SHP77 (cell line): Measurements from ENCODE around the gene INHBB.
A peak's percentile ranks its signal among the peaks of the same experiment; 100 is the strongest.
"Not testable (repeated sequence)": the region's sequence is repeated elsewhere in the genome, so short reads cannot be mapped to it uniquely, and the experiment has no call there.

ENCODE experiments used
- DNase-seq, 2 experiments: peaks; one replicate each; lab custom pipeline; 2025; lab: John Stamatoyannopoulos, UW

The INHBB gene

DNA sequence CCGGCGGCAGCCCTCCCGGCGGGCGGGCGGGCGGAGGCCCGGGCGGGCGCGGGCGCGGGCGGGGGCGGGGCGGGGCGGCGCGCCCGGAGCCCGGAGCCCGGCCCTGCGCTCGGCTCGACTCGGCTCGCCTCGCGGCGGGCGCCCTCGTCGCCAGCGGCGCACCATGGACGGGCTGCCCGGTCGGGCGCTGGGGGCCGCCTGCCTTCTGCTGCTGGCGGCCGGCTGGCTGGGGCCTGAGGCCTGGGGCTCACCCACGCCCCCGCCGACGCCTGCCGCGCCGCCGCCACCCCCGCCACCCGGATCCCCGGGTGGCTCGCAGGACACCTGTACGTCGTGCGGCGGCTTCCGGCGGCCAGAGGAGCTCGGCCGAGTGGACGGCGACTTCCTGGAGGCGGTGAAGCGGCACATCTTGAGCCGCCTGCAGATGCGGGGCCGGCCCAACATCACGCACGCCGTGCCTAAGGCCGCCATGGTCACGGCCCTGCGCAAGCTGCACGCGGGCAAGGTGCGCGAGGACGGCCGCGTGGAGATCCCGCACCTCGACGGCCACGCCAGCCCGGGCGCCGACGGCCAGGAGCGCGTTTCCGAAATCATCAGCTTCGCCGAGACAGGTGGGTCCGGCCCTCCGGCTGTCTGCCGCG, at the start of gene INHBB:
Gene INHBB (plus strand): TSS at position 111 of the 641 bp plus-strand sequence. CDS start 53 bp downstream, at position 164.
- no peak for DNase-seq

DNA sequence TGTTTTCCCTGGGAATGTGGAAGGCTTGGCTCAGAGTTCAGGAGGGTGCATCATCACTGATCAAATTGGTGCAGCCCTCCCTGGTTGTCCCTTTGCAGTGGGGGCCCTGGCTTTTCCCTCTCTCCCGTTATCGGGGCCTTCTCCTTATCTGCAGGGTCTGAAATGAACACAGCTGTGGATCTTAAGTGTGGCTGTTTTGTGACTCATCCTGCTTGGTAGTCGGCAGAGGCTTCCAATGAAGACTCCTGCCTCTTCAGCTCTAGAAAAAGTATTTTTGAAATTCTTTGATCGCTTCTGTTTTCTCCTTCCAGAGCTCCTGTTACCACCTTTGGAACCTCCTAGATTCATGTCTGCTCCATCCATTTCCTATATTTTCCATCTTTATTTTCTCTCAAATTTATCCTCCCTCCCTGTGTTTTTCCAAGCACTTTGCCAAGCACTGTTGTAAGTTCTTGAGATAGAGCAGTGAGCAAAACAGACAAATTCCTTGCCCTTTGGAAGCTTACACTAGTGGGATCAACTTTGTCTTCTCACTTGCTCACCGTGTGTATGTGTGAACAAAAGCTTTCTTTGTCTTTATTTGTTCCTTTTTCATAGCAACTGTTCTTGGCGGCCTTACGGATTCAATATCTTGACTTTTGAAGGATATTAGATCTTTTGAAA, 47.6 kb upstream of the INHBB start:
- DNase-seq = no peak

- DNase-seq = no peak
These were observed 46.9 kb upstream of the INHBB start for GRCh38 chr2:120299004-120299403.

DNA sequence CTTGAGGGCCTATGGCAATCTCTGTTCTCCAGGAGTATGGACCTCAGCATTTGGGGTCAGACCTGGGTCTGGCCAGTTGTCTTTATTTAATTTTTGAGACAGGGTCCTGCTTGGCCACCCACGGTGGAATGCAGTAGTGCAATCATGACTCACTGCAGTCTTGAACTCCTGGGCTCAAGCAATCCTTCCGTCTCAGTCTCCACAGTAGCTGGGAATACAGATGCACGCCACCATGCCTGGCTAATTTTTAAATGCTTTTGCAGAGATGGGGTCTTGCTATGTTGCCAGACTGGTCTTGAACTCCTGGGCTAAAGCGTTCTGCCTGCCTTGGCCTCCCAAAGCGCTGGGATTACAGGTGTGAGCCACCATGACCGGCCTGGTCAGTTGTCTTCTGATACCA, 46.4 kb upstream of the INHBB start:
- no peak for DNase-seq

DNA sequence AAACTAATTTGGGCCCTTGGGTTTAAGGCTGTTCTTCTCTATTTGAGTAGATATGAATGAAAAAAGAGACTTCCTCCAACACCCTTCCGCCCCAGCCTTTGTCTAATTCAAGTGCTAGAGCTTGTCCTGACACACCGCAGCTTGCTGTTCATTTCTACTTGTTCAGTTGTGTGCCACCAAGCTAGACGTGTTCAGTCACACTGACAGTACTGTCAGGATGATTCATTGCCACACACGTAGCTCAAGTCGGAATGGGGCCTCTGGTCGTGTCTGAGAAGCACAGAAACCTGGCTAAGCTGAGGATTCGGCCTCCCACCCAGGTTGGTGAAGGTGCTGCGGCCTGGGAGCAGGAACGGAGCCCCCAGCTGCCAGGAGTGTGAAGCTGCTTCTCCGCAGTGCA, 45.6 kb upstream of the INHBB start:
- DNase-seq = no peak

- no peak for DNase-seq
These were observed 44.7 kb upstream of the INHBB start for GRCh38 chr2:120301284-120301683.

DNA sequence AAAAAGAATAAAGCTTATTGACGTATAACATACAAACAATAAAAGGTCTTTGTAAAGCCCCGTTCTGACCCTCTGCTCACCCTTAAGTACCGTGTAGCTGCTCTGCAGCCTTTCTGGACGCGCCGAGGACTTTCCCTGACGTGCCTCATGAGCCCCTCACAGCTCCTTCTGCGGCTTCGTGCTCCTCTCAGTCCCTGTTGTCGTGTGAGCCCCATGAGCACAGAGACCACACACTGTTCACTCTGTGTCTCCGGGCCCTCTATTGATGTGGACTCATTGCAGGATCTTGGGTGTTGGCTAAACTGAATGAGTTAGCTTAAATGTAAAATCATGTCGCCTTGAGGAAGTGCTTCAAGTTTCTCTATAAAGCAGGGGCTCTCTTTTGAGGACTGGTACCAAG, 43.6 kb upstream of the INHBB start:
- DNase-seq = no peak

DNA sequence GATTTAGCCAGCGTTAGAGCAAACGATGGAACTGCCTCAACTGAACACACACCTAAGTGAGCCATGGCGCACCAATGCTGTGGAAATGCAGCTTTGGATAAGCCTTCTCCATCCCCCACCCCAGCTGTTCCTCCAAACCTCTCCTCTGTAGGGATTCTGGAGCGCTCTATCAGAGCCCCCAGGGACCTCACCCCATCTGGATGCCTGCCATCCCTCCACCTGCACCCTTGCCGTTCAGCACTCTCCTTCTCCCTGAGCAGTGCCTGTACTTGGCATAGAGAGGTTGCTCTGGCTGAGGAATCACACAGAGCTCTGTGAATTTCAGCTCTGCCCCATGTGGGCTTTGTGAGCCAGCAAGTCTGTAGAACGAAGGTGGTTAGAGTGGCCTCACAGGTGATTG, 42.8 kb upstream of the INHBB start:
- no peak for DNase-seq

DNA sequence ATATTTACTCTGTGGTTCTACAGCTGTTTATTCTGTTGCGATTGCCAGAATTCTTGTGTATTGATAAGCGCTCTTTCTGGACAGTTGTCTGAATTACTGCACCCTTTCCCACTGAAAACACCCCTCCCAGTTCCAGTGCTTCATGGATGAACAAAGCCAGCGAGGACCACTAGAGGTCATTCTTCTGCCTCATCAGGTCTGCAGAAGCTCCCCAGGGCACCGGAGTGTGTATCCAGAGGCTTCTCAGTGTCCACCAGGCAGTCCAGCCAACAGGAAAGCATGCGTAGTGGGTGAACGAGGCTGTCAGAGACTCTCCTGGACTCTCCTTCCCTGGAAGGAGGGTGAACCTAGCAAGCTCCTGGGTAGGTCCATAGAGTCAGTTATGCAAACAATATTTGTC, 40.6 kb upstream of the INHBB start:
- DNase-seq = peak; percentile 25 to 62

- no peak for DNase-seq
These were observed 39.9 kb upstream of the INHBB start for GRCh38 chr2:120305937-120306490.

DNA sequence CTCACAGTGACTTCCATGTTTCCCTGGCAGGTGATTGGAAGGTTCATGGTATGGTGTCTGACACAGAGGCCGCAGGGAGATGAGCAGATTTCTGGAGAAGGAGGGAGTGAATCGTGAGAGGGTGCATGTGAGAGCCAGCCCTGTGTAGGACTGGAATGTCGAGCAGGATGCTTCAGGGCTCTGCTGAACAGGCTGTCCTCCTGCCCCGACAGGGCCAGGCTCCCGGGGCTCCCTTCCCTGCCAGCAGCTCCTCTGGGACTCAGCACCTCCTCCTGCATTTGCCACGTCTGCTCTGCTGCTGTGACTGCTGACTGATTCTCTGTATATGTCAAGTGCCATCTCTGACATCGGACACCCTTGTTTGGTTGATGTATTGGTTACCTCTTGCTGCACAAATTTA, 38.5 kb upstream of the INHBB start:
- DNase-seq = no peak

DNA sequence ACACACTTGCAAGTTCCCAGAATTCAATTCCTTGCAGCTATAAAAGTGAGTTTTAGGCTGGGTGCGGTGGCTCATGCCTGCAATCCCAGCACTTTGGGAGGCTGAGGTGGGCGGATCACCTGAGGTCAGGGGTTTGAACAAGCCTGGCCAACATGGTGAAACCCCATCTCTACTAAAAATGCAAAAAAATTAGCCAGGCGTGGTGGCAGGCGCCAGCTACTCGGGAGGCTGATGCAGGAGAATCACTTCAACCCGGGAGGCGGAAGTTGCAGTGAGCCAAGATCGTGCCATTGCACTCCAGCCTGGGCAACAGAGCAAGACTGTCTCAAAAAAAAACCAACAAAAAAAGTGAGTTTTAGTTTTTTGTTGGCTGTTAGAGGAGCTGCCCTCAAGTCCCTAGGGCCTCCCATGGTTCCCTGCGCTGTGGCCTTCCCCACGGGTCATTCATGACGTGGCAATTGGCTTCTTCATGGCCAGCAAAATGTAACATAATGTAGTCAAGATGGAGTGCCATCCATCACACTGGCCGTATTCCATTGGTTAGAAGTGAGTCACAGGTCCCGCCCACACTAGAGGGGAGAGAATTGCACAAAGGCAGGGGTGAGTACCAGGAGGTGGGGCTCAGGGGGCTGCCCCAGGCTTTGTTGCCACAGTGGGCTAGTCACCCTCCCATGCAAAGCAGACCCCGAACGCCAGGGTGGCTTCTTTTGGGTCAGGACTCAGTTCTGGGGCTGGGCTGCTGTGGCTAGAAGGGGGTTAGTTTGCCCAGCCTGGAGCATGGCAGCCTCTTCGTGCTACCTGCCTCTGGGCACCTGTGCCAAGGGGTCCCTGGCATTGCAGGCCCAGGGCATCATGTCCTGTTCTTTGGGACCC, 37.7 kb upstream of the INHBB start:
- DNase-seq = no peak

GRCh38 chr2:120310136-120310535, 35.8 kb upstream of the INHBB start:
- DNase-seq = no peak

DNA sequence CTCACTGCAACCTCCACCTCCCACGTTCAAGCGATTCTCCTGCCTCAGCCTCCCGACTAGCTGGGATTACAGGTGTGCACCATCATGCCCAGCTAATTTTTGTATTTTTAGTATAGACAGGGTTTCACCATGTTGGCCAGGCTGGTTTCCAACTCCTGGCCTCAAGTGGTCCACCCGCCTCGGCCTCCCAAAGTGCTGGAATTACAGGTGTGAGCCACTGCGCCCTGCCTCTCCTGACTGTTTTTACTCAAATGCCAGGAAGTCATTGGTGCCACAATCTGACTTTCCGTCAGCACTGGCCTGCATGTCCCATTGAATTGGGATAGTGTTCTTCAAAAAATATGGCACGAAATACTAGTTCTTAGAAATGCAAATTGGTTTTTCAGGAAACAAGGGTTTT, 35.1 kb upstream of the INHBB start:
- not testable (repeated sequence) for DNase-seq

DNA sequence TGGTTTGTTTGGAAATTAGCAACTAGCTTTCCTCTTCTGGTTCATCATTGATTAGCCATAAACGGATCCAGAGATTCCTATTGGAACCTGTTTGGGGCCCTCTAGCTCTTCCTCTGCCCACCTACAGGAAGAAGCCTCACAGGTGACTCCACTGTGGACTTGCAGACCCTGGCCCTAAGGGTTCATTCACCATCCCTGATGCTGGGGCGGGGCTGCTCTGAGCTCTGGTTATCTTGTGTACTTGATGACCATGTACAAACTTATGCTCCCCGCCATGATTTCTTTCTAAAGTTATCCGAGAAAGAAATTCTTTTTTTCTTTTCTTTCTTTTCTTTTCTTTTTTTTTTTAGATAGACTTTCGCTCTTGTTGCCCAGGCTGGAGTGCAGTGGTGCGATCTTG, 33.9 kb upstream of the INHBB start:
- DNase-seq = no peak

DNA sequence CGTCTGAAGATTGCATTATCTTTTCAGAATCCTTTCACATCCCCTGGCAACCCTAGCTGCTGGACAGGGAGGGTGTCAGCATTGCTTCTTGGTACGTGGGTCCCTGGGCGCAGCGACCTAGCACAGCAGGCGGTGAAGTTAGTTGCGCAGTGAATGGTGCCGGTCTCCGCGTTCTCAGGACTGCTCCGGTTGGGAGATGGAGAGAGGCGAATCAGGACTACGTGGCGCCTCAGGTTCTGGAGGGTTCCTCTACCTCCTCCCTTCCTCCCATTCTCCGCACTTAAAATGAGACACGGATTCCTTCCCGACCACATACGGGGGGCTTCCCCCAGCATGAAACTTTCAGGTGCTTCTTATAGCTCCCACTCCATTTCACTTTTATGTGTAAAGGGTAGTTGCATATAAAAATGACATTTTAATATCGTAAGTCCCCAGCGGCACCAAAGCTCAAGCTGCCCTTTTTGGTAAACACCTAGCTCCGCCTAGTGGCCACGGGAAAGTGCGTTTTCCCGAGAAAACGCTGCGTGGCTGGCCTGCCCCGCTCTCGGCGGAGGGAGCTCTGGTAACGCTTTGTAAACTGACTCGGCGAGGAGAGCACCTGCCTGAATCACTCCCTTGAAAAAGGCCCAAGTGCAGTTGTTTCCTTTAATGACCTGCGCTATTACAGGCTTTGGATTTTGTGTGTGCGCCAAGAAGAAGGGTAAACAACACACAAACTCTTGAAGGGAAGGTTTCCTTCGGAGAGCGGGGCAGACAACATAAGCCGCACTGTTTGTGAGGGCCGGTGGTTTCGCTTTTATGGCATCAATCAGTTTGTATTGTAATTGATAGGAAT, 32.9 kb upstream of the INHBB start:
- peak; percentile 56 to 76 for DNase-seq

GRCh38 chr2:120313695-120314615, 32.0 kb upstream of the INHBB start:
- DNase-seq = no peak

- DNase-seq = no peak
These were observed 31.1 kb upstream of the INHBB start for GRCh38 chr2:120314690-120315366.

- no peak for DNase-seq
These were observed 30.4 kb upstream of the INHBB start for GRCh38 chr2:120315367-120316033.
